ENCODE measurements around the gene TSC2.

- TF ChIP-seq CTCF (IDR thresholded peaks at IDR 0.05) (no peak), POLR2A (IDR thresholded peaks at IDR 0.05) (no peak)
Measured at GRCh38 chr16:2032285-2033056, 15.3 kb upstream of the TSC2 start.

All from Peyer's patch (tissue), 4 donors.